Endometrium (tissue), 2 donors: ENCODE measurements around the gene ADK.

Experiments used
- FAIRE-seq: peaks from 2 replicates; lab custom pipeline; 2012; peaks lifted over from hg19 to GRCh38; lab: Jason Lieb, UNC
- donor health status: control.
- donor health status: control.

ADK gene

GRCh38 chr10:74365109-74365508 lies 214.1 kb downstream of the ADK start:
- FAIRE-seq: no peak

GRCh38 chr10:74371696-74372095 lies 220.7 kb downstream of the ADK start:
- FAIRE-seq: no peak

- FAIRE-seq: no peak
Measured at GRCh38 chr10:74373059-74373458, 222.0 kb downstream of the ADK start.

- no peak for FAIRE-seq
Measured at GRCh38 chr10:74377476-74377875, 226.5 kb downstream of the ADK start.

- FAIRE-seq: no peak
Measured at GRCh38 chr10:74379474-74379873, 228.5 kb downstream of the ADK start.

- no peak for FAIRE-seq
Measured at GRCh38 chr10:74380795-74381194, 229.8 kb downstream of the ADK start.

GRCh38 chr10:74381291-74381853 lies 230.4 kb downstream of the ADK start:
- FAIRE-seq: no peak

GRCh38 chr10:74382663-74383062 lies 231.6 kb downstream of the ADK start:
- no peak for FAIRE-seq

- no peak for FAIRE-seq
Measured at GRCh38 chr10:74383642-74384041, 232.6 kb downstream of the ADK start.

- FAIRE-seq: no peak
Measured at GRCh38 chr10:74384615-74385183, 233.7 kb downstream of the ADK start.

- FAIRE-seq: no peak
Measured at GRCh38 chr10:74388801-74389200, 237.8 kb downstream of the ADK start.

GRCh38 chr10:74391786-74392185 lies 240.8 kb downstream of the ADK start:
- FAIRE-seq: no peak

- FAIRE-seq: no peak
Measured at GRCh38 chr10:74394416-74394969, 243.5 kb downstream of the ADK start.

- FAIRE-seq: no peak
Measured at GRCh38 chr10:74400186-74400585, 249.2 kb downstream of the ADK start.

GRCh38 chr10:74406006-74406405 lies 255.0 kb downstream of the ADK start:
- FAIRE-seq: no peak

GRCh38 chr10:74415146-74415839 lies 264.3 kb downstream of the ADK start:
- peak; percentile 48 for FAIRE-seq

GRCh38 chr10:74417397-74417796 lies 266.4 kb downstream of the ADK start:
- no peak for FAIRE-seq

- no peak for FAIRE-seq
Measured at GRCh38 chr10:74418285-74418872, 267.4 kb downstream of the ADK start.

- FAIRE-seq: no peak
Measured at GRCh38 chr10:74419491-74419951, 268.5 kb downstream of the ADK start.

GRCh38 chr10:74419958-74420375 lies 268.9 kb downstream of the ADK start:
- no peak for FAIRE-seq

GRCh38 chr10:74424565-74424964 lies 273.5 kb downstream of the ADK start:
- no peak for FAIRE-seq

GRCh38 chr10:74425456-74426001 lies 274.5 kb downstream of the ADK start:
- FAIRE-seq: no peak

- FAIRE-seq: no peak
Measured at GRCh38 chr10:74431816-74432215, 280.8 kb downstream of the ADK start.
